Naive B cell (primary cell): ENCODE results near the gene HNF4A. TPM values are rescaled to one million over a fixed set of nuclear protein-coding genes. Genes with fewer than 3 reads are reported as not detected.

ENCODE experiments used
- ATAC-seq, 2 donors: fragments of 150-1000 bp; cut with Tn5 transposase; 2 replicates each; pipeline ENCODE4 v1.10.0; 2021; ENCODE audit warnings: low read depth in 2 of 2, mild to moderate bottlenecking in 2 of 2, moderate library complexity in 2 of 2
- DNase-seq: peaks from one replicate; pipeline ENCODE4 v3.0.0; 2022
- H3K27ac Mint-ChIP-seq, 6 donors: one replicate each; pipeline ENCODE4 v1.8.0; 2020 to 2022; ENCODE audit warnings: mild to moderate bottlenecking in 6 of 6, mixed read lengths in 6 of 6, moderate library complexity in 5 of 6, inconsistent platforms in 2 of 6
- H3K27me3 Mint-ChIP-seq, 3 donors: one replicate each; pipeline ENCODE4 v1.8.0; 2021 to 2022; ENCODE audit warnings: mixed read lengths in 3 of 3, mild to moderate bottlenecking in 1 of 3
- H3K36me3 Mint-ChIP-seq, 2 donors: one replicate each; pipeline ENCODE4 v1.8.0; 2020 to 2022; ENCODE audit warnings: mixed read lengths in 2 of 2, inconsistent platforms in 1 of 2, mild to moderate bottlenecking in 1 of 2
- H3K4me1 Mint-ChIP-seq, 3 donors: one replicate each; pipeline ENCODE4 v1.8.0; 2020 to 2022; ENCODE audit warnings: mixed read lengths in 3 of 3, inconsistent platforms in 1 of 3, mild to moderate bottlenecking in 1 of 3, moderate library complexity in 1 of 3
- H3K4me3 Mint-ChIP-seq, 8 donors: one replicate each; pipeline ENCODE4 v1.8.0; 2020 to 2022; ENCODE audit warnings: mild to moderate bottlenecking in 8 of 8, mixed read lengths in 8 of 8, moderate library complexity in 8 of 8, inconsistent platforms in 2 of 8
- H3K9me3 Mint-ChIP-seq, 7 donors: one replicate each; pipeline ENCODE4 v1.8.0; 2020 to 2022; ENCODE audit warnings: mixed read lengths in 7 of 7, mild to moderate bottlenecking in 5 of 7, inconsistent platforms in 2 of 7, moderate library complexity in 1 of 7
- polyA plus RNA-seq, 6 donors: library from polyadenylated mRNA; unstranded; fragments of 300-500 nt; fragmentation: Illumina TruSeq; gene quantifications; one replicate each; pipeline ENCODE4 v1.2.3, GENCODE V29; 2021; ENCODE audit warnings: low read depth in 6 of 6

Gene HNF4A
- polyA plus RNA-seq, 6 donors from 2014 or later, result not detected

- no peak for DNase-seq
- ATAC-seq, result no peak
- no peak overlapping the region for H3K27ac Mint-ChIP-seq
- H3K9me3 Mint-ChIP-seq, result no peaks in the 10 kb centered on the region
- H3K4me3 Mint-ChIP-seq, result no peak overlapping the region
- no peaks in the 10 kb centered on the region for H3K36me3 Mint-ChIP-seq
- H3K4me1 Mint-ChIP-seq, result peaks cover 0 to 4% (median 0%) of the 10 kb centered on the region in 3 donors
- peaks cover 9 to 30% (median 26%) of the 10 kb centered on the region in 3 donors for H3K27me3 Mint-ChIP-seq
Measured at GRCh38 chr20:44431118-44431501, 75.6 kb downstream of the HNF4A start.

GRCh38 chr20:44431502-44432234, 76.2 kb downstream of the HNF4A start:
- Mint-ChIP-seq H3K27me3 (peaks cover 9 to 30% (median 26%) of the 10 kb centered on the region in 3 donors), H3K9me3 (no peaks in the 10 kb centered on the region), H3K36me3 (no peaks in the 10 kb centered on the region), H3K4me1 (peaks cover 0 to 4% (median 2%) of the 10 kb centered on the region in 3 donors), H3K27ac (peak overlapping the region in 1 of 6 donors; percentile 47), H3K4me3 (no peak overlapping the region)
- DNase-seq, result no peak
- ATAC-seq, result no peak

- no peak for ATAC-seq
- DNase-seq, result no peak
- Mint-ChIP-seq H3K36me3 (no peaks in the 10 kb centered on the region), H3K4me3 (no peak overlapping the region), H3K9me3 (no peaks in the 10 kb centered on the region), H3K27me3 (peaks cover 0 to 30% (median 26%) of the 10 kb centered on the region in 3 donors), H3K4me1 (peaks cover 0 to 4% (median 2%) of the 10 kb centered on the region in 3 donors), H3K27ac (peak overlapping the region in 1 of 6 donors; percentile 57)
Measured at GRCh38 chr20:44432618-44433577, 77.4 kb downstream of the HNF4A start.

GRCh38 chr20:44433751-44434538, 78.4 kb downstream of the HNF4A start:
- peaks cover 0 to 3% of the 10 kb centered on the region in 2 donors for H3K36me3 Mint-ChIP-seq
- H3K27me3 Mint-ChIP-seq, result peaks cover 0 to 34% (median 28%) of the 10 kb centered on the region in 3 donors
- no peak overlapping the region for H3K27ac Mint-ChIP-seq
- ATAC-seq, result no peak
- peaks cover 0 to 4% (median 2%) of the 10 kb centered on the region in 3 donors for H3K4me1 Mint-ChIP-seq
- H3K9me3 Mint-ChIP-seq, result peaks cover 0 to 2% (median 0%) of the 10 kb centered on the region in 7 donors
- no peak overlapping the region for H3K4me3 Mint-ChIP-seq
- no peak for DNase-seq

- Mint-ChIP-seq H3K27ac (peak overlapping the region in 1 of 6 donors; percentile 26), H3K4me3 (no peak overlapping the region), H3K9me3 (peaks cover 0 to 2% (median 0%) of the 10 kb centered on the region in 7 donors), H3K27me3 (peaks cover 3 to 44% (median 32%) of the 10 kb centered on the region in 3 donors), H3K36me3 (peaks cover 0 to 8% of the 10 kb centered on the region in 2 donors), H3K4me1 (peaks cover 0 to 4% (median 2%) of the 10 kb centered on the region in 3 donors)
- ATAC-seq, result peak in 1 of 2 donors; percentile 47
- no peak for DNase-seq
Measured at GRCh38 chr20:44435630-44436335, 80.3 kb downstream of the HNF4A start.

GRCh38 chr20:44436393-44436792, 80.9 kb downstream of the HNF4A start:
- H3K9me3 Mint-ChIP-seq, result peaks cover 0 to 2% (median 0%) of the 10 kb centered on the region in 7 donors
- peaks cover 0 to 8% of the 10 kb centered on the region in 2 donors for H3K36me3 Mint-ChIP-seq
- peaks cover 7 to 46% (median 33%) of the 10 kb centered on the region in 3 donors for H3K27me3 Mint-ChIP-seq
- peaks cover 0 to 4% (median 2%) of the 10 kb centered on the region in 3 donors for H3K4me1 Mint-ChIP-seq
- ATAC-seq (no peak), DNase-seq (no peak)
- H3K4me3 Mint-ChIP-seq, result no peak overlapping the region
- peak overlapping the region in 1 of 6 donors; percentile 26 for H3K27ac Mint-ChIP-seq

- peaks cover 0 to 2% (median 0%) of the 10 kb centered on the region in 7 donors for H3K9me3 Mint-ChIP-seq
- ATAC-seq, result no peak
Measured at GRCh38 chr20:44437497-44437896, 82.0 kb downstream of the HNF4A start.

GRCh38 chr20:44438782-44439181, 83.3 kb downstream of the HNF4A start:
- ATAC-seq (no peak), DNase-seq (no peak)
- Mint-ChIP-seq H3K4me1 (peaks cover 0 to 4% (median 2%) of the 10 kb centered on the region in 3 donors), H3K27me3 (peaks cover 7 to 39% (median 34%) of the 10 kb centered on the region in 3 donors), H3K4me3 (no peak overlapping the region), H3K36me3 (peaks cover 0 to 8% of the 10 kb centered on the region in 2 donors), H3K9me3 (peaks cover 0 to 2% (median 0%) of the 10 kb centered on the region in 7 donors), H3K27ac (no peak overlapping the region)

More at GRCh38 chr20:44437497-44437896, 82.0 kb downstream of the HNF4A start:
- no peak overlapping the region for H3K27ac Mint-ChIP-seq
- no peak overlapping the region for H3K4me3 Mint-ChIP-seq
- H3K27me3 Mint-ChIP-seq, result peaks cover 7 to 43% (median 36%) of the 10 kb centered on the region in 3 donors
- peaks cover 0 to 8% of the 10 kb centered on the region in 2 donors for H3K36me3 Mint-ChIP-seq
- peaks cover 0 to 4% (median 2%) of the 10 kb centered on the region in 3 donors for H3K4me1 Mint-ChIP-seq
- no peak for DNase-seq

- H3K4me3 Mint-ChIP-seq, result no peak overlapping the region
- no peak for ATAC-seq
- H3K9me3 Mint-ChIP-seq, result peaks cover 0 to 2% (median 0%) of the 10 kb centered on the region in 7 donors
- peaks cover 0 to 8% of the 10 kb centered on the region in 2 donors for H3K36me3 Mint-ChIP-seq
- H3K4me1 Mint-ChIP-seq, result peaks cover 0 to 4% (median 2%) of the 10 kb centered on the region in 3 donors
- peaks cover 7 to 39% (median 34%) of the 10 kb centered on the region in 3 donors for H3K27me3 Mint-ChIP-seq
- no peak overlapping the region for H3K27ac Mint-ChIP-seq
- no peak for DNase-seq
Measured at GRCh38 chr20:44439318-44439717, 83.8 kb downstream of the HNF4A start.

GRCh38 chr20:44442298-44443070, 87.0 kb downstream of the HNF4A start:
- H3K36me3 Mint-ChIP-seq, result peaks cover 0 to 8% of the 10 kb centered on the region in 2 donors
- H3K9me3 Mint-ChIP-seq, result peaks cover 0 to 2% (median 0%) of the 10 kb centered on the region in 7 donors
- ATAC-seq (no peak), DNase-seq (no peak)
- H3K4me1 Mint-ChIP-seq, result no peaks in the 10 kb centered on the region
- H3K27ac Mint-ChIP-seq, result no peak overlapping the region
- H3K4me3 Mint-ChIP-seq, result no peak overlapping the region
- H3K27me3 Mint-ChIP-seq, result peaks cover 7 to 48% (median 42%) of the 10 kb centered on the region in 3 donors

- Mint-ChIP-seq H3K9me3 (peaks cover 0 to 2% (median 0%) of the 10 kb centered on the region in 7 donors), H3K36me3 (no peaks in the 10 kb centered on the region), H3K4me1 (no peaks in the 10 kb centered on the region), H3K27ac (no peak overlapping the region), H3K4me3 (no peak overlapping the region), H3K27me3 (peaks cover 6 to 42% (median 30%) of the 10 kb centered on the region in 3 donors)
- ATAC-seq (no peak), DNase-seq (no peak)
Measured at GRCh38 chr20:44445742-44446710, 90.5 kb downstream of the HNF4A start.
